HG03521 (cell line): Measurements from ENCODE around the gene CUEDC1.

Experiments
- ATAC-seq: cut with Tn5 transposase; IDR thresholded peaks from one replicate; pipeline ENCODE4 v1.9.1; 2021; ENCODE audit warnings: mild to moderate bottlenecking, moderate library complexity; ENCODE audit not compliant: unreplicated experiment

CUEDC1 gene

GRCh38 chr17:57918017-57918895 is 37.0 kb downstream of the CUEDC1 start:
- ATAC-seq = no peak

GRCh38 chr17:57916925-57917858 is 38.0 kb downstream of the CUEDC1 start:
- ATAC-seq = no peak

- ATAC-seq = no peak
These were observed 39.0 kb downstream of the CUEDC1 start for GRCh38 chr17:57915985-57916757.

GRCh38 chr17:57915544-57915943 is 39.7 kb downstream of the CUEDC1 start:
- ATAC-seq = no peak

- no peak for ATAC-seq
These were observed 40.7 kb downstream of the CUEDC1 start for GRCh38 chr17:57914273-57915142.

- ATAC-seq = no peak
These were observed 41.5 kb downstream of the CUEDC1 start for GRCh38 chr17:57913575-57914272.

- no peak for ATAC-seq
These were observed 43.2 kb downstream of the CUEDC1 start for GRCh38 chr17:57911834-57912673.

GRCh38 chr17:57910462-57911420 is 44.5 kb downstream of the CUEDC1 start:
- ATAC-seq = no peak

- ATAC-seq = no peak
These were observed 45.7 kb downstream of the CUEDC1 start for GRCh38 chr17:57909551-57909950.

- no peak for ATAC-seq
These were observed 46.9 kb downstream of the CUEDC1 start for GRCh38 chr17:57908278-57908677.

GRCh38 chr17:57906910-57907309 is 48.3 kb downstream of the CUEDC1 start:
- no peak for ATAC-seq

GRCh38 chr17:57905875-57906455 is 49.2 kb downstream of the CUEDC1 start:
- no peak for ATAC-seq

- no peak for ATAC-seq
These were observed 51.3 kb downstream of the CUEDC1 start for GRCh38 chr17:57903961-57904360.

GRCh38 chr17:57902800-57903759 is 52.1 kb downstream of the CUEDC1 start:
- ATAC-seq = peak; percentile 37

- peak; percentile 56 for ATAC-seq
These were observed 53.0 kb downstream of the CUEDC1 start for GRCh38 chr17:57902117-57902799.
